ENCODE results near the gene LGI4.

DNA sequence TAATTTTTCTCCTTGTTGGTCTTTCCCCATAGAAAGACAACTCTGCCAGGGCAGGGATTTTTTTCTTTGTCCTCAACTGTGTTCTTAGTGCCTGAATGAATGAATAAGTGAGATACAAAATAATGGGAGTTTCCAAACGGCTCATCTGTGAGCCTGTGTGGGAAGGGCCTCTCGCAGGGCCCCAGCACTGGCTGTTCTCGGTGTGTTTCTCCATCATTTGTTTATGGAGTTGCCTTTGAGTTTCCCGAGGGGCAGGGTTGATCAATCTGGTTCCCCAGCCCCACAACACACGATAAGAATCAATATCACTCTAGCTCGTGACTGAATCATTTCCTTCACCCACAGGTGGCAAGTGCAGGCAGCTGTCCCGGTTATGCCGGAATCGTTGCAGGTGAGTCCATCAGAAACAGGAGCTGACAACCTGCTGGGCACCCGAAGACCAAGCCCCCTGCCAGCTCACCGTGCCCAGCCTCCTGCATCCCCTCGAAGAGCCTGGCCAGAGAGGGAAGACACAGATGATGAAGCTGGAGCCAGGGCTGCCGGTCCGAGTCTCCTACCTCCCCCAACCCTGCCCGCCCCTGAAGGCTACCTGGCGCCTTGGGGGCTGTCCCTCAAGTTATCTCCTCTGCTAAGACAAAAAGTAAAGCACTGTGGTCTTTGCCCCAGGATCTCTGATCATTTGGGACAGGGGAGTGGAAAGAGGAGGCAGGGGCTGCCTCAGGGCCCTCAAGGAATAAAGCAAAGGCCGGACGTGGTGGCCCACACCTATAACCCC lies 34.5 kb upstream of the LGI4 start:
- no peak for TF ChIP-seq CTCF (IDR thresholded peaks at IDR 0.05)
- TF ChIP-seq POLR2A (IDR thresholded peaks at IDR 0.05) = no peak
- no peak for TF ChIP-seq EP300 (IDR thresholded peaks at IDR 0.05)
- TF ChIP-seq POLR2AphosphoS5 (IDR thresholded peaks at IDR 0.05) = no peak
